Activated T-cell treated with anti-CD3 and anti-CD28 coated beads, Interleukin-2, amount 50 U/mL, for 72 hours (primary cell): ENCODE measurements around the gene CDSN. TPM values are rescaled to one million over a fixed set of nuclear protein-coding genes. Genes with fewer than 3 reads are reported as not detected.

Experiments
- ATAC-seq, 2 donors: fragments of 150-1000 bp; cut with Tn5 transposase; replicated peaks in 1 of 2; 2 replicates each; pipeline ENCODE4 v1.10.0; 2021; ENCODE audit warnings: moderate library complexity in 2 of 2, mild to moderate bottlenecking in 1 of 2
- DNase-seq, 2 donors: peaks; one replicate each; pipeline ENCODE4 v3.0.0; 2021 to 2022; ENCODE audit warnings: mixed read lengths in 1 of 2
- H3K27ac Mint-ChIP-seq: one replicate; pipeline ENCODE4 v1.8.0; 2022; ENCODE audit warnings: mild to moderate bottlenecking, moderate library complexity, mixed read lengths
- H3K27me3 Mint-ChIP-seq: one replicate; pipeline ENCODE4 v1.8.0; 2022; ENCODE audit warnings: low read depth, mixed read lengths
- H3K36me3 Mint-ChIP-seq, 2 donors: one replicate each; pipeline ENCODE4 v1.8.0; 2022; ENCODE audit warnings: mixed read lengths in 2 of 2, mild to moderate bottlenecking in 1 of 2; ENCODE audit not compliant: insufficient read depth in 2 of 2
- H3K4me1 Mint-ChIP-seq: one replicate; pipeline ENCODE4 v1.8.0; 2022; ENCODE audit warnings: low read depth, mixed read lengths
- H3K4me3 Mint-ChIP-seq, 2 donors: one replicate each; pipeline ENCODE4 v1.8.0; 2022; ENCODE audit warnings: mild to moderate bottlenecking in 2 of 2, mixed read lengths in 2 of 2, moderate library complexity in 2 of 2
- H3K9me3 Mint-ChIP-seq, 2 donors: one replicate each; pipeline ENCODE4 v1.8.0; 2022; ENCODE audit warnings: mixed read lengths in 2 of 2
- total RNA-seq, 2 donors: library from RNA; stranded (reverse); gene quantifications; one replicate each; pipeline ENCODE4 v1.2.3, GENCODE V29; 2022

Gene CDSN
- total RNA-seq, 2 donors from 2014 or later, result not detected

DNA sequence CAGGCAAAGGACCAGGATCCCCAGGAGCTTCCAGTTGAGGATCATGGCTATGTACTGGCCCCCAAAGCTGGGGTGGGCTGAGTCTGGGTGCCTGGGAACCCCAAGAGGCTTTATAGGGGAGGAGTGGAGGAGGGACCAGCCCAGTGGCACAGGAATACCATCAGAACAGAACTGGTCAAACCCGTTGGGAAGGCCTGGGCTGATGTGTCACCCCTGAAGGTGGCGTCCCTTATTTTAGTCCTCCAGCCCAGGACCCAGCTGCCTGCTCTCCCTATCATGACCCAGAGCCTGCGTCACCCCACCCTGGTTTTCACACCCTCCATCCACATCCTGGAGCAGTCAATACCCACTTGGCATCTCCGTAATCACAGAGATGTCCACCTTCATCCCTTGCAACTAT lies 18.7 kb upstream of the CDSN start, which contains the start of gene PSORS1C2:
Gene PSORS1C2, minus strand, starts transcription at position 85 of the 400 bp plus-strand sequence. Its CDS starts 40 bp downstream, at position 45.
- no peaks in the 10 kb centered on the region for H3K9me3 Mint-ChIP-seq
- ATAC-seq (no peak), DNase-seq (no peak)
- peak within 1 kb of the TSS; percentile 71 to 85 for H3K4me3 Mint-ChIP-seq
- H3K27ac Mint-ChIP-seq, result no peak within 1 kb of the TSS
- peaks cover 7% of the 10 kb centered on the region for H3K4me1 Mint-ChIP-seq
- no peaks in the 10 kb centered on the region for H3K36me3 Mint-ChIP-seq
- H3K27me3 Mint-ChIP-seq, result no peaks in the 10 kb centered on the region

DNA sequence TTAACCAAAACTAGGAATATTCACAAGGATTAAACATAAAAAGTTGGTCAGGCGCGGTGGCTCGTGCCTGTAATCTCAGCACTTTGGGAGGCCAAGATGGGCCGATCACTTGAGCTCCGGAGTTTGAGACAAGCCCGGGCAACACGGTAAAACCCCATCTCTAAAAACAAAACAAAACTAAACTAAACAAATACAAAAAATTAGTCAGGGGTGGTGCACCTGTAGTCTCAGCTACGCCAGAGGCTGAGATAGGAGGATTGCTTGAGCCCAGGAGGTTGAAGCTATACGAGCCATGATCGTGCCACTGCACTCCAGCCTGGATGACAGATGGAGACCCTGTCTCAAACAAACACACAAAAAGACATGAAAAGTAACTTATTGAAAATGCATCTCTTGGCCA lies 15.5 kb upstream of the CDSN start:
- Mint-ChIP-seq H3K36me3 (no peaks in the 10 kb centered on the region), H3K4me1 (peaks cover 7% of the 10 kb centered on the region)
- ATAC-seq, result no peak

DNA sequence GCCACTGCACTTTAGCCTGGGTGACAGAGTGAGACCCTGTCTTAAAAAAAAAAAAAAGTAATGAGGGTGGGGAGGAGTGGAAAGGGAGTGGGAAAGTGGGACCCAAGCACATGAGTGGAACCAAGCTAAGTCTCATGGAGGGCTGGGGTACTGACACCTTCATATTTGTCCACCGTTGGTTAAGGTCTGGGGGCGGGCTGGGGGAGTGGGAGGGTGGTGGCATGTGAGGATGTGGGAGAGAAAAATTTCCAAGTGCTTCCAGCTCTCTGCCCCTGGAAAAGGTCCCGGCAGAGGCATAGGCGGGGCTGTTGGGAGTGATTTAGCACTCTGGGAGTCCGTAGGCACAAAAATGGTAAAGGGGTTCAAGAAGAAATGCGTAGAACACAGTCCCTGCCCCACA lies 12.6 kb upstream of the CDSN start:
- Mint-ChIP-seq H3K4me1 (peaks cover 12% of the 10 kb centered on the region), H3K9me3 (no peaks in the 10 kb centered on the region), H3K4me3 (no peak overlapping the region), H3K36me3 (no peaks in the 10 kb centered on the region), H3K27ac (no peak overlapping the region), H3K27me3 (peaks cover 6% of the 10 kb centered on the region)
- DNase-seq (no peak), ATAC-seq (no peak)

More for the DNA sequence above, 15.5 kb upstream of the CDSN start:
- Mint-ChIP-seq H3K27ac (no peak overlapping the region), H3K27me3 (no peaks in the 10 kb centered on the region), H3K4me3 (no peak overlapping the region), H3K9me3 (no peaks in the 10 kb centered on the region)
- no peak for DNase-seq

DNA sequence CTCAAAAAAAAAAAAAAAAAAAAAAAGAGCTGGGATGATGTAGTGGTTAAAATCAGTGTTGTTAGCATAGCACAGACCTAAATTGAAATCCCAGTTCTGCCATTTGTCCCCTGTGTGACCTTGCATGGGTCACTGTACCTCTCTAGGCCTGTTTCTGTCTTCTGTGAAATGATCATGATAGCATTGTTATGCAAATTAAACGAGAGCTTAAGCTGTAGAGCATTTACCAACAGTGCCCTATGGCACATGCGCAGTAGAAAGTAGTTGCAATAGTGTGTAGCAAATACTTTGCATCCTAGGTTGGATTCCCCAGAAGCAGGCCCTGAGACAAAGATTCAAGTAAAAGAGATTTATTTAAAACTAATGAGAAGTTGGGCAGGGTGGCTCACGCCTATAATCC lies 11.3 kb upstream of the CDSN start:
- Mint-ChIP-seq H3K4me1 (peaks cover 7% of the 10 kb centered on the region), H3K27ac (no peak overlapping the region), H3K27me3 (peaks cover 6% of the 10 kb centered on the region), H3K36me3 (no peaks in the 10 kb centered on the region), H3K4me3 (no peak overlapping the region), H3K9me3 (no peaks in the 10 kb centered on the region)
- no peak for DNase-seq
- ATAC-seq, result no peak

DNA sequence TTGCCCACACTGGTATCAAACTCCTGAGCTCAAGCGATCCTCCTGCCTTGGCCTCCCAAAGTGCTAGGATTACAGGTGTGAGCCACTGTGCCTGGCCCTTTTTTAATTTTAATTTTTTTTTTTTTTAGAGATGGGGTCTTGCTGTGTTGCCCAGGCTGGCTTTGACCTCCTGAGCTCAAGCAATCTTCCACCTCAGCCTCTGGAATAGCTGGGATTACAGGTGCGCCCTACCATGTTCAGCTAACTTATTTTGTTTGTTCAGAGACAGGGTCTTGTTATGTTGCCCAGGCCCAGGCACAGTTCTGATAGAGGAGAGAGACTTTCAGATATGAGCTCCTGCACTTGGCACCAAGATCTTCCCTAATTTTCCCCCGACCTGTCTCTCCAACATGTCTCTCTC lies 10.5 kb upstream of the CDSN start:
- no peak for DNase-seq
- ATAC-seq, result no peak
- no peak overlapping the region for H3K27ac Mint-ChIP-seq
- H3K4me1 Mint-ChIP-seq, result peaks cover 7% of the 10 kb centered on the region
- no peaks in the 10 kb centered on the region for H3K9me3 Mint-ChIP-seq
- no peak overlapping the region for H3K4me3 Mint-ChIP-seq
- H3K27me3 Mint-ChIP-seq, result peaks cover 6% of the 10 kb centered on the region
- no peaks in the 10 kb centered on the region for H3K36me3 Mint-ChIP-seq

DNA sequence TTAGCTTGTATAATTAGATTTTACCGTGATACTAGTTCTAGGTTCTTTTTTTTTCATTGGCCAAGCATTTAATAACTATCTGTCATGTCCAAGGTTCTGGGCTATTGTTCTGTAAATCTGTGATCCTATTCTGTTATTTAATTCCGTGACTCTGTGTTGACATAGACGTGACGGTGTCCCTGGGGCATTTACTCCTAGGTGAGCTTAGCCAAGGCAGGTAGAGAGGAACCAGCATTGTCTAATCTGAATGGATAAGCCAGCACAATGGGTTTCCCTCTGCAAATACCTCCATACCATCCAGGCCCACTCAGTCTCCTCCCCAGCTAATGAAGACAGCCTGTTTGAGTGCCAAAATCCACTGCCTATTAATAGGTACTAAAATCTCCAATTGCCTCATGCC lies 8.9 kb upstream of the CDSN start:
- Mint-ChIP-seq H3K36me3 (no peaks in the 10 kb centered on the region), H3K4me3 (no peak overlapping the region), H3K9me3 (no peaks in the 10 kb centered on the region), H3K27ac (no peak overlapping the region), H3K4me1 (peaks cover 7% of the 10 kb centered on the region), H3K27me3 (peaks cover 6% of the 10 kb centered on the region)
- ATAC-seq (no peak), DNase-seq (no peak)

DNA sequence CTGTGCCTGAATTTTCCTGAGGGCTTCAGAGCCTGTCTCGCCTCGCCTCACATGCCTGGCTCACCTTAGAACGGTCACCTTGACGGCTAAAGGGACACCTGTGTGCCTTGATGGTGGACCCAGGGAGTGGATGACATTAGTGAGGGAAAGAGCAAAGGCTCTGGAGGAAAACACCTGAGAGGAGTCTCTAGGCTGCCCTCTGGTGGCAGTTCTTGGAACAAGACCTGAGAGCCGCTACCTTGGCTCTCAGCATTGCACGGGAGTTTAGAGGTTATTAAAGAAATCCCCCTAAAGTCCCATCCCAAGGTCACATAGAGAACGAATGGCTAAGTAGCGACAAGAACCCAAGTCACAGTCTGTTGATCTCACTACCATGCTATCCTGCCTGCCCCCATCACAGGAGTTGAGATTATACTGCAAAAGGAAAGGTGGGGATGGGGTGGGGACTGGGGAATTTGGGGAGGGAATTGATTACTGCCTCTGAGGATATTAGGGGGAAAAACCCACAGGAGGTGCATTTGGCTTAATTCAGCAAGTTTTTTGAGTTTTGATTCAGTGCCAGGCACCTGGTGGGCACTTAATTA lies 7.9 kb upstream of the CDSN start:
- Mint-ChIP-seq H3K4me3 (no peak overlapping the region), H3K27ac (no peak overlapping the region), H3K4me1 (peaks cover 7% of the 10 kb centered on the region)

DNA sequence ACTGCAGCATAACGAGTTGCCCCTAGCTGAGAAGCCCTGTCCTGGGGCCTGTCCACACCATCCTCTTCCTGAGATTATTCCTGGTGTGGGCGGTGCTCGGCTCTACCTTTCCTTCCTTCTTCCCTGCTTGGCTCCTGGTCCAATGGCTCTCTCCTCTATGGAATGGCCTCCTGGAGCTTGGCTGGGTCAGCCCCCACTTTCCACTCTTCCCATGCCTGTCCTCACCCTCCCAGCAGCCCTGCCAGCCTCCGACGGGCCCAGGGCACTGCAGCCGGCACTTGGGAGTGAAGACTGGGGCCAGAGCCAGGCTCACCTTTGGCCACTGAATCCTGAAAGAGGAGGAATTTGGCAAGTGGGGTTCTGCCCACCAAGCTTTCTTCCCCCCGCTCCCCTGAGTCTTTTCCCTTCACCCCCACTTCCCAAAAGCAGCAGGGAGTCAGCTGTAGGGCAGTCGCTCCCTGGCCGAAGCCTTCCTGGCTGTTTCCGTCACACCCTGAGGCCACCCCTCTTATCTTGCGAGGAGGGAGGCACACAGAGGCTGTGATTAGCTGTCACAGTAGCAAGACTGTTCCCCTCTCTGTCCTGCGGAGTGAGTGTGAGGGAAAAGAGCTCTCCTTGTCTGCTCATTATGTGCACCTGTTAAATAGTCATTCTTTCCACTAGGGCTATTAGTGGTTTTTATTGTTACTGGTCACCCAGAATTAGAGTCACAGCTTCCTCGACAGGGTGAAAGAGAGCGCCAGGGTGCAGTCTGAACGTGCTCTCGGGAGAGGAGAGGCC lies 6.3 kb upstream of the CDSN start:
- ATAC-seq, result no peak
- peaks cover 7% of the 10 kb centered on the region for H3K4me1 Mint-ChIP-seq
- no peaks in the 10 kb centered on the region for H3K9me3 Mint-ChIP-seq
- H3K4me3 Mint-ChIP-seq, result no peak overlapping the region
- peaks cover 6% of the 10 kb centered on the region for H3K27me3 Mint-ChIP-seq
- H3K27ac Mint-ChIP-seq, result no peak overlapping the region
- no peak for DNase-seq
- no peaks in the 10 kb centered on the region for H3K36me3 Mint-ChIP-seq

More for the DNA sequence above, 7.9 kb upstream of the CDSN start:
- ATAC-seq (peak; percentile 58 to 70), DNase-seq (peak; percentile 77)
- H3K27me3 Mint-ChIP-seq, result peaks cover 6% of the 10 kb centered on the region
- no peaks in the 10 kb centered on the region for H3K36me3 Mint-ChIP-seq
- H3K9me3 Mint-ChIP-seq, result no peaks in the 10 kb centered on the region

DNA sequence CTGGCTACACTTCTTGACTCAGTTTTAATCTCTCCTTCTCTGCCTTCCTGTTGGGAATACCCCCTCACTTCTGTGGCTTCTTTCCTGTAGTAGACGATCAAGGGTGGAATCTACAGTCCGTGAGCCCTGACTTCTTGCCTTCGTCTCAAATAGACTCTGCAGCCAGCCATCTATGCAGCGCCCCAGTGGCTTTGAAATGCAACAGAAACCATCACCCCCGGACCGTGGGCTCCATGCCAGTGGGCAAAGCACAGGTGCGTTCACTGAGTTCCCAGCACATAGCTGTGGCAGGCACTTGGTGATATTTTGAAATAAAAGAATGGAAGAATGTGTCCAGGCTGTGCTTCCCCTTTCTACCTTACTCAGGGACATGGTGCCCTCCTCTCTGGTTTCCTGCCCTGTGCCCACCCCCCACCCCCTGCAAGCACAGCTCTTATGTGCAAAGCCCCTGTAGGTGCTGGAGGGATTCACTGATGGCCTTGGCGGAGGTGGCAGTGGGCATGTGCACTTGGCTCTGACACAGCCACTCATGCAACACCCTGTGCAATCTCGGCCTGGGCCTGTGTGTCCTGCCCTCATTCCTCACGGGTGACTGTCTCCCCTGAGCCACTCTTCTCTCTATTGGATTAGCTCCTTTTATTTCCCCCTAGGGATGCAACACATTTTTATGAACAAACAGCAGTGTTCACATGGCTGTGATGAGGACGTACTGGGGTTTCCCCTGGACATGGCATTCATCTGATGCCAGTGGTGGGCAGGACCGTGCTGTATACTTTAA lies 5.5 kb upstream of the CDSN start:
- ATAC-seq (no peak), DNase-seq (no peak)
- H3K4me1 Mint-ChIP-seq, result peaks cover 7% of the 10 kb centered on the region
- H3K9me3 Mint-ChIP-seq, result no peaks in the 10 kb centered on the region
- peaks cover 6% of the 10 kb centered on the region for H3K27me3 Mint-ChIP-seq
- no peak overlapping the region for H3K4me3 Mint-ChIP-seq
- H3K36me3 Mint-ChIP-seq, result no peaks in the 10 kb centered on the region
- no peak overlapping the region for H3K27ac Mint-ChIP-seq

DNA sequence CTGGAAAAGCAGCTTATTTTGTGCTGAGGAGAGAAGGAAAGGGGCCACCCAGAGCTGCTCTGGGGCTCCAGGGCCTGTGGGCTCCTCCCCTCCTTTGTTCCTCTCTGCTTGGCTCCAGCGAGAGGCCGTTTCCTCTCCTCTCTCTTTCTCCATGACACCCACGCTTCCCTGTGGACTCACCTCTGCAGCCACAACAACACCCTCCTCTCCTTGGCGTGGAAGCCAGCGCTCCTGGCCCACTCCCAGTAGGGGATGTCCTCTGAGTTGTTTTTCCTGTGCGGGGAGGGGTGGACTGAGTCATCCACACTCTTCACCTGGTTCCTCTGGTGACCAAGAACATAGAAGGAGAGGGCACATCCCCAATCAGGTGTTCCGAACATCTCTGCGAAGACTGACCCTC lies 4.9 kb upstream of the CDSN start:
- ATAC-seq (no peak), DNase-seq (no peak)
- Mint-ChIP-seq H3K27ac (no peak overlapping the region), H3K27me3 (peaks cover 6% of the 10 kb centered on the region), H3K4me1 (peaks cover 7% of the 10 kb centered on the region), H3K4me3 (no peak overlapping the region), H3K9me3 (no peaks in the 10 kb centered on the region), H3K36me3 (no peaks in the 10 kb centered on the region)

DNA sequence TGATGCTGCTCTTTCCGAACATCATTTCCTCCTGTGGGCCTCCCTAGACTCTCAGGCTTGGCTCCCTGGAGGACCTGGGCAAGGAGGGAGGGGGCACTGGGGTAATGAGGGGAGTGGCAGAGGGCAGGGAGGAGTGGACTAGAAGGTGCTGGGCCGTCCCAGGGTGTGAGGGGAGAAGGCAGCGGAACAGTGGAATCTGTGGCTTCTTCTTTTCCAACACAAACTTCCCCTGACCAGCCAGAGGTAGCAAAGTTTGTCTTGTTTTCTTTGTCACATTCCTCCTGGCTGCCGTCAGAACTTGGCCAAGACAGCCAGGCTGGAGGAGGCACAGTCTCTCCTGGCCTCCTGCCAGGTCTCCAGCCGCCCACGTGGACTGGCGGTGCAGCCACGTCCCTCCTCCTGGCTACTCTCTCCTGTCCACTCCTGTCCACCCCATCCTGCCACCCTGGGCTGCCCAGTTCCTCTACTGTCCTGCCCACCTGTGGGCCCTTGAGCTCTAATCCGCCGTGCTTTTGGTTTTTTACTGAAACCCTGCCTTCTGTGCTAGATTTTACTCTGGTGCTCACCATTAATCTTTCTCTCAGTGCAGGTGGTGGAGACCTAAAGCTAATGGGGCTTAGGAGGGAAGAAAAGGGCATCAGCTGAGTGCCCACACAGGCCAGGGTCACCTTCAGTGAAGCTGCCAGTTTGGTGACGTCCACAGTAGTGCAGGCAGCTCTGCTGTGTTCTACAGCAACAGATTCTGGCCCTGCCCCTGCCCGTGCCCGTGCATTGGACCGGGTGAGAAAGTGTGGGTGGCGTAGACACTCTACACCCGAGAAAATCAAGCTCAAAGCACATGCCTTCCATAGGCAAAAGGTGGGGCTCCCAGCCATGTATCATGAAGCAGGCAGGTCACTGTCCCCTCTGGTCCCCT lies 2.8 kb upstream of the CDSN start:
- Mint-ChIP-seq H3K27ac (no peak overlapping the region), H3K36me3 (no peaks in the 10 kb centered on the region), H3K4me1 (peaks cover 3% of the 10 kb centered on the region), H3K27me3 (peaks cover 2% of the 10 kb centered on the region), H3K9me3 (no peaks in the 10 kb centered on the region), H3K4me3 (no peak overlapping the region)
- ATAC-seq, result no peak
- no peak for DNase-seq

DNA sequence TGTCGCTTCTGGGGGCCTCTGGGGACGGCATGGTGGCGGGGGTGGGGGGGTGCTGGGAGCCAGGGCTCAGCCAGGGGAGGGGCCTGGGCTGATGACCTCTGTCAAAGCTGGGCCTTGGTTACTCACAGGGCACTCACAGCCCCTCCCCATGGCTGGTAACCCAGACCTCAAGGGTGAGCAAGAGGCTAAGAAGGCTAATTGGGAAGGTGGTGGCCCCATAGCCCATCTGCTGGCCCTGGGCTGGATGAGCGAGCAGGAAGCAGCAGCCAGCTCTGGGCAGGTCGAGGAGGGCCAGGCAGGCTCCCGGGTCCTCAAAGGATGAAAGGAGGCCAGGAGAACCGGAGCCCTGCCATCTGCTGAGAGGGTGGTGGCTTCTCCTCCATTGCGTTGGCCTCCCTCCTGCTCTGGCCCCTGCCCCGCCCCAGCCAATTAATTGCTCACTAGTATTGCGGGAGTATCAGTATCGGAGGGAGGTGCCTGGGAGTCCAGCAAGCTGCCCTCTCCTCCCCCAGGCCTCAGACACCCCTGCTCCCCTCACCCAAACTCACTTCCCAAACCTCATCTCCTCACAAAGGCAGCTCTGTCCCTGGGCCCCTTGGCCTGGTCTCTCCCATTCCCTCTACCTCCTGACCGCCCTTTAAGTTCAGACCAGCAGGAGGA lies 1.0 kb upstream of the CDSN start:
- Mint-ChIP-seq H3K9me3 (no peaks in the 10 kb centered on the region), H3K27ac (no peak overlapping the region), H3K27me3 (no peaks in the 10 kb centered on the region), H3K4me1 (no peaks in the 10 kb centered on the region), H3K4me3 (no peak overlapping the region), H3K36me3 (no peaks in the 10 kb centered on the region)
- no peak for DNase-seq
- no peak for ATAC-seq
